ENCODE results near the gene BCAS3.
"Not testable (repeated sequence)": the region's sequence is repeated elsewhere in the genome, so short reads cannot be mapped to it uniquely, and the experiment has no call there.

Gene BCAS3

DNA sequence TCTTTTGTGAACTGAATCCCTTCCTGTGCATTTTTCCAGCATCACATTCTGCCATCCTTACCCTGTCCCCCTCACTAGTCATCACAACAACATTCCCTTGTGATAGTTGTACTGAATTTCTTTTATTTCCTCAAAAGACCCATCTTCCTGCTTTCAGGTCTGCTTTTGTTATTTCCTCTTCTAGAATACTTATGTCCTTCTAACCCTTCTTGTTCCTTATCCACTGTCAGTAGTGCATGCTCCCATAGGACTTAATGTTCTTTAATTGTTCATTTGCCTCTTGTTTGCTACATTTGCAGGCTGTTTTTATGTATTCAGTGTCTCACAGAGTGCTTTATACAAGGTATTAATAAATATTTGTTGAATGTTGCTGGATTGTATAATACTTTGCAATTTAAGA is 73.0 kb downstream of the BCAS3 start:
- peaks cover 7% of the 10 kb centered on the region for H3K4me1 ChIP-seq (ENCODE audit: control insufficient read depth, insufficient read depth, low read length)
- H3K4me3 ChIP-seq (ENCODE audit: insufficient read depth, low read depth, low read length) = no peak overlapping the region
- H3K36me3 ChIP-seq (ENCODE audit: control insufficient read depth, insufficient read depth, low read length) = no peaks in the 10 kb centered on the region
- H3K27me3 ChIP-seq (ENCODE audit: control insufficient read depth, insufficient read depth, low read length, poor library complexity, severe bottlenecking) = no peaks in the 10 kb centered on the region
- H3K27ac ChIP-seq (ENCODE audit: insufficient read depth, low read depth, low read length, poor library complexity, severe bottlenecking) = no peak overlapping the region
- H3K9me3 ChIP-seq (ENCODE audit: control insufficient read depth, low read length) = no peaks in the 10 kb centered on the region

DNA sequence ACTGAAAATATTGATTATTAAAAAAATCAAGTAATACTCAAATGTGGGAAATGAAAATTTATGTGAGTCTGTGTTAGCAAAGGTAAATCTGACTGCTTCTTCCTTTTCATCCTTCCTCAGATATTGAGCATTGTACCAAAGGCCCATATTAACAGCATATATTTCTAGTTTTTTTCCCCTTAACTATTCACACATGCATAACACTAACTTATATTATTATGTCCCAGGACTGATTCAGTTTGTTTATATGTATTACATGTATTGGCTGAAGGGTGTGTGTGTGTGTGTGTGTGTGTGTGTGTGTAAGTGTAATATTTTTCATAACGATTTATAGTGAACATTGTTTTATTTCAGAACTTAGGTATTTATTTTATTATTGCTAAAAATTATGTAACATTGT is 74.2 kb downstream of the BCAS3 start:
- H3K9me3 ChIP-seq (ENCODE audit: control insufficient read depth, low read length) = no peaks in the 10 kb centered on the region
- H3K27ac ChIP-seq (ENCODE audit: insufficient read depth, low read depth, low read length, poor library complexity, severe bottlenecking) = no peak overlapping the region
- no peak overlapping the region for H3K4me3 ChIP-seq (ENCODE audit: insufficient read depth, low read depth, low read length)
- H3K4me1 ChIP-seq (ENCODE audit: control insufficient read depth, insufficient read depth, low read length) = peaks cover 7% of the 10 kb centered on the region
- WGBS, 2 experiments = no CpG with 5 or more reads among the region's 1 CpG
- no peaks in the 10 kb centered on the region for H3K27me3 ChIP-seq (ENCODE audit: control insufficient read depth, insufficient read depth, low read length, poor library complexity, severe bottlenecking)
- H3K36me3 ChIP-seq (ENCODE audit: control insufficient read depth, insufficient read depth, low read length) = no peaks in the 10 kb centered on the region

DNA sequence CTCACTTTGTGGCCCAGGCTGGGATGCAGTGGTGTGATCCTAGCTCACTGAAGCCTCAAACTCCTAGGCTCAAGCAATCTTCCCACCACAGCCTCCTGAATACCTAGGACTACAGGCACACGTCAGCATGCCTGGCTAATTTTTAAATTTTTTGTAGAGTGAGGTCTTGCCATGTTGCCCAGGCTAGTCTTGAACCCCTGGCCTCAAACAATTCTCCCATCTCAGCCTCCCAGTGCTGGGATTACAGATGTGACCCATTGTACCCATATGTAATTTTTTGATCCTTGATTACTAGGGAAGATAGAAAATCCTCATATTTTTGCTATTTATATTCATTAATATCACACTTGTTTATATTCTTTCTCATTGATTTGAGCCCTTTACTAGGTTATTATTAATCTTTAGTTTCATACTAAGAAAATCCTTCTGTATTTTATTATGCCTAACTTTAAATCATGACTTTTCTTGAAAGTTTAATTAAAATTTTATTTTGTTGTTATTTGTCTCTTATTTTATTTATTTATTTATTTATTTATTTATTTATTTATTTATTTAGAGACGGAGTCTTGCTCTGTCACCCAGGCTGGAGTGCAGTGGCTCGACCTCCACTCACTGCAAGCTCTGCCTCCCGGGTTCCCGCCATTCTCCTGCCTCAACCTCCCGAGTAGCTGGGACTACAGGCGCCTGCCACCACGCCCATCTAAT is 75.4 kb downstream of the BCAS3 start:
- H3K4me3 ChIP-seq (ENCODE audit: insufficient read depth, low read depth, low read length) = no peak overlapping the region
- no peak overlapping the region for H3K27ac ChIP-seq (ENCODE audit: insufficient read depth, low read depth, low read length, poor library complexity, severe bottlenecking)
- no peaks in the 10 kb centered on the region for H3K9me3 ChIP-seq (ENCODE audit: control insufficient read depth, low read length)
- no peaks in the 10 kb centered on the region for H3K36me3 ChIP-seq (ENCODE audit: control insufficient read depth, insufficient read depth, low read length)
- WGBS, 2 experiments = 95% methylated on average over 8 of the region's 8 CpGs
- no peaks in the 10 kb centered on the region for H3K4me1 ChIP-seq (ENCODE audit: control insufficient read depth, insufficient read depth, low read length)
- no peaks in the 10 kb centered on the region for H3K27me3 ChIP-seq (ENCODE audit: control insufficient read depth, insufficient read depth, low read length, poor library complexity, severe bottlenecking)

DNA sequence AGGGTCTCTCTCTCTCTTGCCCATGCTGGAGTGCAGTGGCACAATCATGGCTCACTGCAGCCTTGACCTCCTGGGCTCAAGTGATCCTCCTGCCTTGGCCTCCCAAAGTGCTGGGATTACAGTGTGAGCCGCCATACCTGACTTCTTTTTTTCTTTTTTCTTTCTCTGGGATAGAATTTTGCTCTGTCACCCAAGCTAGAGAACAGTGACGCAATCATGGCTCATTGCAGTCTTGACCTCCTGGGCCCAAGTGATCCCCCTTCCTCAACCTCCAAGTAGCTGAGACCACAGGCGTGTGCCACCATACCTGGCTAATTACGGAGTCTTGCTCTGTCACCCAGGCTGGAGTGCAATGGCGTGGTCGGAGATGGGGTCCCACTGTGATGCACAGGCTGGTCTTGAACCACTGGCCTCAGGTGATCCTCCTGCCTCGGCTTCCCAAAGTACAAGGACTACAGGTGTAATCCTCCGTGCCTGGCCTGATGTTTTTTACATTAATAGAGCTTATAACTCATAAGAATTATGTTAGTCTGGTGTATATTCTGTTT is 76.5 kb downstream of the BCAS3 start:
- H3K27ac ChIP-seq (ENCODE audit: insufficient read depth, low read depth, low read length, poor library complexity, severe bottlenecking) = no peak overlapping the region
- 67% methylated on average over 8 of the region's 8 CpGs for WGBS, 2 experiments
- H3K36me3 ChIP-seq (ENCODE audit: control insufficient read depth, insufficient read depth, low read length) = no peaks in the 10 kb centered on the region
- no peaks in the 10 kb centered on the region for H3K9me3 ChIP-seq (ENCODE audit: control insufficient read depth, low read length)
- no peaks in the 10 kb centered on the region for H3K27me3 ChIP-seq (ENCODE audit: control insufficient read depth, insufficient read depth, low read length, poor library complexity, severe bottlenecking)
- no peak overlapping the region for H3K4me3 ChIP-seq (ENCODE audit: insufficient read depth, low read depth, low read length)
- H3K4me1 ChIP-seq (ENCODE audit: control insufficient read depth, insufficient read depth, low read length) = no peaks in the 10 kb centered on the region

DNA sequence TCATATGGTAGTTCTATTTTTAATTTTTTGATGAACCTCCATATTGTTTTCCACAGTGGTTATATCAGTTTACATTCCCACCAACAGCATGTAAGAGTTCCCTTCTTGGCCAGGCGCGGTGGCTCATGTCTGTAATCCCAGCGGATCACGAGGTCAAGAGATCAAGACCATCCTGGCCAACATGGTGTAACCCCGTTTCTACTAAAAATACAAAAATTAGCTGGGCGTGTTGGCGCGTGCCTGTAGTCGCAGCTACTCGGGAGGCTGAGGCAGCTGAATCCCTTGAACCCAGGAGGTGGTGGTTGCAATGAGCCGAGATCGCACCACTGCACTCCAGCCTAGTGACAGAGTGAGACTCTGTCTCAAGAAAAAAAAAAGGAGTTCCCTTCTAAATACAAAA is 79.1 kb downstream of the BCAS3 start:
- not testable (repeated sequence) for H3K4me3 ChIP-seq (ENCODE audit: insufficient read depth, low read depth, low read length); H3K9me3 ChIP-seq (ENCODE audit: control insufficient read depth, low read length); H3K4me1 ChIP-seq (ENCODE audit: control insufficient read depth, insufficient read depth, low read length); H3K27me3 ChIP-seq (ENCODE audit: control insufficient read depth, insufficient read depth, low read length, poor library complexity, severe bottlenecking); H3K27ac ChIP-seq (ENCODE audit: insufficient read depth, low read depth, low read length, poor library complexity, severe bottlenecking); H3K36me3 ChIP-seq (ENCODE audit: control insufficient read depth, insufficient read depth, low read length)
- WGBS, 2 experiments = 82 to 86% methylated on average over 11 of the region's 12 CpGs

DNA sequence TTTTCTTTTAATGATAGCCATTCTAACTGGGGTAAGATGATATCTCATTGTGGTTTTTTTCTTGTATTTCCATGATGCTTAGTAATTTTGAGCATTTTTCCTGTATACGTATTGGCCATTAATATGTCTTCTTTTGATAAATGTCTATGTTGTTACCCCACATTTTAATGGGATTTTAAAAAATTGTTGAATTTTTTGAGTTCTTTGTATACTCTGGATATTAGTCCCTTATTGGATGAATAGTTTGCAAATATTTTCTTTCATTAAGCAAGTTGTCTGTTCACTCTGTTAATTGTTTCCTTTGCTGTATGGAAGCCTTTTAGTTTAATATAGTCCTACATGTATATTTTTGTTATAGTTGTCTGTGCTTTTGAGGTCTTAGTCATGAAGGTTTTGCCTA is 79.8 kb downstream of the BCAS3 start:
- H3K4me3 ChIP-seq (ENCODE audit: insufficient read depth, low read depth, low read length) = no peak overlapping the region
- H3K4me1 ChIP-seq (ENCODE audit: control insufficient read depth, insufficient read depth, low read length) = no peaks in the 10 kb centered on the region
- 78 to 94% methylated on average over 1 of the region's 1 CpG for WGBS, 2 experiments
- no peaks in the 10 kb centered on the region for H3K36me3 ChIP-seq (ENCODE audit: control insufficient read depth, insufficient read depth, low read length)
- H3K27me3 ChIP-seq (ENCODE audit: control insufficient read depth, insufficient read depth, low read length, poor library complexity, severe bottlenecking) = no peaks in the 10 kb centered on the region
- H3K27ac ChIP-seq (ENCODE audit: insufficient read depth, low read depth, low read length, poor library complexity, severe bottlenecking) = no peak overlapping the region
- no peaks in the 10 kb centered on the region for H3K9me3 ChIP-seq (ENCODE audit: control insufficient read depth, low read length)

DNA sequence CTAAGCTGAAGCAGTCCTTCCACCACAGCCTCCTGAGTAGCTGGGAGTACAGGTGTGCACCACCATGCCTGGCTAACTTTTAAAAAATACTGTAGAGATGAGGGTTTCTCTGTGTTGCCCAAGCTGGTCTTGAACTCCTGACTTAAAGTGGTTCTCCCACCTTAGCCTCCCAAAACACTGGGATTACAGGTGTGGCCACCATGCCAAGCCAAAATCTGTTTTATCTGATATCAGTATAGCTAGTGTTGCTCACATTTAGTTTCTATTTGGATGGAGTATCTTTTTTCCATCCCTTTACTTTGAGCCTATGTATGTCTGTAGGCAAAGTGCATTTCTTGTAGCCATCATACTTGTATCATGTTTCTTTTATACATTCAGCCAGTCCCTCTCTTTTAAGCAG is 82.1 kb downstream of the BCAS3 start:
- no peaks in the 10 kb centered on the region for H3K9me3 ChIP-seq (ENCODE audit: control insufficient read depth, low read length)
- H3K4me1 ChIP-seq (ENCODE audit: control insufficient read depth, insufficient read depth, low read length) = no peaks in the 10 kb centered on the region
- H3K27me3 ChIP-seq (ENCODE audit: control insufficient read depth, insufficient read depth, low read length, poor library complexity, severe bottlenecking) = no peaks in the 10 kb centered on the region
- H3K36me3 ChIP-seq (ENCODE audit: control insufficient read depth, insufficient read depth, low read length) = no peaks in the 10 kb centered on the region
- H3K27ac ChIP-seq (ENCODE audit: insufficient read depth, low read depth, low read length, poor library complexity, severe bottlenecking) = no peak overlapping the region
- no peak overlapping the region for H3K4me3 ChIP-seq (ENCODE audit: insufficient read depth, low read depth, low read length)

DNA sequence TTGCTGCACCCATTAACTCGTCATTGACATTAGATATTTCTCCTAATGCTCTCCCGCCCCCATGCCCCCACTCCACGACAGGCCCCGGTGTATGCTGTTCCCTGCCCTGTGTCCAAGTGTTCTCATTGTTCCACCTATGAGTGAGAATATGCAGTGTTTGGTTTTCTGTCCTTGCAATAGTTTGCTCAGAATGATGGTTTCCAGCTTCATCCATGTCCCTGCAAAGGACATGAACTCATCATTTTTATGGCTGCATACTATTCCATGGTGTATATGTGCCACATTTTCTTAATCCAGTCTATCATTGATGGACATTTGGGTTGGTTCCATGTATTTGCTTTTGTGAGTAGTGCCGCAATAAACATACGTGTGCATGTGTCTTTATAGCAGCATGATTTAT is 83.7 kb downstream of the BCAS3 start:
- 96 to 100% methylated on average over 4 of the region's 6 CpGs for WGBS, 2 experiments
- H3K9me3 ChIP-seq (ENCODE audit: control insufficient read depth, low read length); H3K27ac ChIP-seq (ENCODE audit: insufficient read depth, low read depth, low read length, poor library complexity, severe bottlenecking): not testable (repeated sequence)

DNA sequence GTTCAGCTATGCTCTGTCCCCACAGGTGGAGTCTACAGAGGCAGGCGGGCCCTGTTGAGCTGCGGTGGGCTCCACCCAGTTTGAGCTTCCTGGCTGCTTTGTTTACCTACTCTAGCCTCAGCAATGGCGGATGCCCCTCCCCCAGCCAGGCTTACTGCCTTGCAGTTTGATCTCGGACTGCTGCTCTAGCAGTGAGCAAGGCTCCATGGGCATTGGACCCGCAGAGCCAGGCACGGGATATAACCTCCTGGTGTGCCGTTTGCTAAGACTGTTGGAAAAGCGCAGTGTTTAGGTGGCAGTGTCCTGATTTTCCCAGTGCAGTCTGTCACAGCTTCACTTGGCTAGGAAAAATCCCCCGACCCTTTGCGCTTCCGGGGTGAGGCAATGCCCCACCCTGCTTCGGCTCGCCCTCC is 89.1 kb downstream of the BCAS3 start:
- Histone ChIP-seq H3K27ac (ENCODE audit: insufficient read depth, low read depth, low read length, poor library complexity, severe bottlenecking) (no peak overlapping the region), H3K4me1 (ENCODE audit: control insufficient read depth, insufficient read depth, low read length) (no peaks in the 10 kb centered on the region), H3K9me3 (ENCODE audit: control insufficient read depth, low read length) (no peaks in the 10 kb centered on the region), H3K27me3 (ENCODE audit: control insufficient read depth, insufficient read depth, low read length, poor library complexity, severe bottlenecking) (no peaks in the 10 kb centered on the region), H3K36me3 (ENCODE audit: control insufficient read depth, insufficient read depth, low read length) (peaks cover 4% of the 10 kb centered on the region), H3K4me3 (ENCODE audit: insufficient read depth, low read depth, low read length) (no peak overlapping the region)
- WGBS, 2 experiments = 92 to 96% methylated on average over 13 of the region's 13 CpGs

More for the DNA sequence above, 83.7 kb downstream of the BCAS3 start:
- H3K36me3 ChIP-seq (ENCODE audit: control insufficient read depth, insufficient read depth, low read length); H3K4me3 ChIP-seq (ENCODE audit: insufficient read depth, low read depth, low read length); H3K4me1 ChIP-seq (ENCODE audit: control insufficient read depth, insufficient read depth, low read length); H3K27me3 ChIP-seq (ENCODE audit: control insufficient read depth, insufficient read depth, low read length, poor library complexity, severe bottlenecking): not testable (repeated sequence)

DNA sequence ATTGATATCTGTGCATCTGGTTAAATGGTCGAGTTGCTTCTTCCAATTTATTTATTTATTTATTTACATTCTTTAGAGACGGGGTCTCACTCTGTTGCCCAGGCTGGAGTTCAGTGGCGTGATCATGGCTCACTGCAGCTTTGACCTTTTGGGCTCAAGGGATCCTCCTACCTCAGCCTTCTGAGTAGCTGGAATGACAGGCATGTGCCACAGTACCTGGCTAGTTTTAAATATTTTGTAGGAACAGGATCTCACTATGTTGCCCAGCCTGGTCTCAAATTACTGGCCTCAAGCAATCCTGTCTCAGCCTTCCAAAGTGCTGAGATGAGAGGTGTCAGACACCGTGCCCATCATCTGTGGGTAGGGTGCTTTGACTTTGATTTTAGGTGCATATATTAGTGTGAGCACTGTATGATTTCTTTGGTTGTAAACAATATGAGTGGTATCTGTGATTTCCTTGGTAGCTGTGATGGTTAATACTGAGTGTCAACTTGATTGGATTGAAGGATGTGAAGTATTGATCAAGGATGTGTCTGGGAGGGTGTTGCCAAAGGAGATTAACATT is 90.2 kb downstream of the BCAS3 start:
- Histone ChIP-seq H3K27ac (ENCODE audit: insufficient read depth, low read depth, low read length, poor library complexity, severe bottlenecking) (no peak overlapping the region), H3K27me3 (ENCODE audit: control insufficient read depth, insufficient read depth, low read length, poor library complexity, severe bottlenecking) (no peaks in the 10 kb centered on the region), H3K36me3 (ENCODE audit: control insufficient read depth, insufficient read depth, low read length) (peaks cover 4% of the 10 kb centered on the region), H3K4me1 (ENCODE audit: control insufficient read depth, insufficient read depth, low read length) (no peaks in the 10 kb centered on the region), H3K9me3 (ENCODE audit: control insufficient read depth, low read length) (no peaks in the 10 kb centered on the region), H3K4me3 (ENCODE audit: insufficient read depth, low read depth, low read length) (no peak overlapping the region)
- WGBS, 2 experiments = 87 to 94% methylated on average over 3 to 4 of the region's 4 CpGs
